GM19438 (cell line): ENCODE data around the gene UGT1A7.
"Not testable (repeated sequence)": the region's sequence is repeated elsewhere in the genome, so short reads cannot be mapped to it uniquely, and the experiment has no call there.

Experiments
- ATAC-seq: cut with Tn5 transposase; IDR thresholded peaks from one replicate; pipeline ENCODE4 v1.9.1; 2021; ENCODE audit warnings: low read depth; ENCODE audit not compliant: unreplicated experiment

UGT1A7 gene

GRCh38 chr2:233679196-233679595 lies 2.5 kb upstream of the UGT1A7 start:
- no peak for ATAC-seq

- ATAC-seq, result no peak
Measured at GRCh38 chr2:233680361-233681045, 1.2 kb upstream of the UGT1A7 start.

- ATAC-seq, result no peak
Measured at GRCh38 chr2:233684640-233685039, 2.9 kb downstream of the UGT1A7 start.

GRCh38 chr2:233686928-233687327 lies 5.2 kb downstream of the UGT1A7 start:
- no peak for ATAC-seq

GRCh38 chr2:233688341-233688740 lies 6.6 kb downstream of the UGT1A7 start:
- ATAC-seq, result no peak

- ATAC-seq, result no peak
Measured at GRCh38 chr2:233689031-233689430, 7.3 kb downstream of the UGT1A7 start.

- ATAC-seq, result no peak
Measured at GRCh38 chr2:233689501-233689900, 7.8 kb downstream of the UGT1A7 start.

GRCh38 chr2:233690444-233690843 lies 8.7 kb downstream of the UGT1A7 start:
- no peak for ATAC-seq

- ATAC-seq, result no peak
Measured at GRCh38 chr2:233691443-233692433, 10.0 kb downstream of the UGT1A7 start.

- no peak for ATAC-seq
Measured at GRCh38 chr2:233692648-233693047, 10.9 kb downstream of the UGT1A7 start, which contains the start of gene UGT1A6. TSS of gene UGT1A6 (plus strand) at chr2:233692890. CDS start at chr2:233693005, 115 bp downstream.

- ATAC-seq, result no peak
Measured at GRCh38 chr2:233693963-233694362, 12.3 kb downstream of the UGT1A7 start.

GRCh38 chr2:233698740-233699139 lies 17.0 kb downstream of the UGT1A7 start:
- ATAC-seq, result no peak

- ATAC-seq, result no peak
Measured at GRCh38 chr2:233699424-233700027, 17.8 kb downstream of the UGT1A7 start.

GRCh38 chr2:233700028-233700635 lies 18.4 kb downstream of the UGT1A7 start:
- no peak for ATAC-seq

GRCh38 chr2:233700842-233701241 lies 19.1 kb downstream of the UGT1A7 start:
- not testable (repeated sequence) for ATAC-seq

GRCh38 chr2:233702238-233702637 lies 20.5 kb downstream of the UGT1A7 start:
- no peak for ATAC-seq

GRCh38 chr2:233705911-233706506 lies 24.3 kb downstream of the UGT1A7 start:
- ATAC-seq, result no peak

- ATAC-seq, result no peak
Measured at GRCh38 chr2:233706720-233707119, 25.0 kb downstream of the UGT1A7 start.

- ATAC-seq, result no peak
Measured at GRCh38 chr2:233707940-233708644, 26.4 kb downstream of the UGT1A7 start.

GRCh38 chr2:233708942-233709341 lies 27.2 kb downstream of the UGT1A7 start:
- ATAC-seq, result no peak
